Dedifferentiated amniotic fluid mesenchymal stem cell (primary cell): ENCODE results near the gene GATA5.

Experiments
- DNase-seq: peaks from one replicate; pipeline ENCODE4 v3.0.0-alpha.2; 2016; ENCODE audit errors: extremely low spot score

GATA5 gene

GRCh38 chr20:62416651-62417637 is 58.9 kb downstream of the GATA5 start:
- DNase-seq = no peak

DNA sequence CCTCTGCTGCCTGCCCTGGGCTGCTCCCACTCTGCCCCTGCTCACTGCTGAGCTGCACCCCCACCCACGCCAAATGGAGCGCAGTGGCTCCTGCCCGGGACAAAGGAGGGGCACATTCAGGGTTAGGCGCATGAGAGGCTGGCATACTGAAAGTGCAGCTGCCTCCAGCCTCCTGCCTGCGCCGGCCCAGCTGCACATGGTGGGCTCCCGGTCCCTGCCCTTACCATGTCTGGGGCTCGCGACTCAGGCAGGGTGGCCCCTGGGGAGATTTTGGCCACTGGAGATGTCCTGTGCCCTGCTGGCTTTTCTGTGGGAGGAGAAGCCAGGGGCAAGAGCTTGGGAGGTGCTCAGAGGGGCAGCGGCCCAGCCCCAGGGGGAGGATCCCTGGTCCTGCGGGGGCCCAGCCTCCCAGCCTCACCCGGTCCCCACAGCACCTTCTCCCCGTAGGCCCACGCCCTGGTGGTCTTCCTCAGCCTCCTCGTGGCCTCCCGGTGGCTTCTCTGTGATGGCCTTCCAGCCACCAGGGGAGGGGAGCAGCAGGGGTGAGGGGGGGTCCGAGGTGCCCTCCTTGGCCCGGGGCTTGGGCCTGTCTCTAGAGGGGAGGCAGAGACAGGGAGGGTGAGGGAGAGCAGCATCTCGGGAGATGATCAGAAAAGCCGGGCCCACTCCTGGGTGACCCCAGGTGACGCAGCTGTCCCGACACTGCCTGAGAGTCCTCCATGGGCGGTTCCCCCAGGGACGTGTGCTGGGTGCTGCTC is 60.3 kb downstream of the GATA5 start:
- no peak for DNase-seq

- DNase-seq = no peak
Measured at GRCh38 chr20:62413896-62414481, 61.8 kb downstream of the GATA5 start.
